ENCODE measurements around the gene NRG3.

Gene NRG3

GRCh38 chr10:82353381-82353780, 478.4 kb downstream of the NRG3 start:
- no peak overlapping the region for H3K27ac ChIP-seq
- intact Hi-C loops (cut with DNase I; ENCODE audit: low total_unique reads): no loop called here

GRCh38 chr10:82358486-82359099, 483.6 kb downstream of the NRG3 start:
- intact Hi-C loops (cut with DNase I; ENCODE audit: low total_unique reads): no loop called here
- Histone ChIP-seq H3K9me3 (no peaks in the 10 kb centered on the region), H3K4me3 (no peak overlapping the region), H3K36me3 (no peaks in the 10 kb centered on the region), H3K27ac (no peak overlapping the region), H3K4me1 (no peaks in the 10 kb centered on the region), H3K27me3 (no peaks in the 10 kb centered on the region)
- no peak for DNase-seq
- TF ChIP-seq, protein P1, sequence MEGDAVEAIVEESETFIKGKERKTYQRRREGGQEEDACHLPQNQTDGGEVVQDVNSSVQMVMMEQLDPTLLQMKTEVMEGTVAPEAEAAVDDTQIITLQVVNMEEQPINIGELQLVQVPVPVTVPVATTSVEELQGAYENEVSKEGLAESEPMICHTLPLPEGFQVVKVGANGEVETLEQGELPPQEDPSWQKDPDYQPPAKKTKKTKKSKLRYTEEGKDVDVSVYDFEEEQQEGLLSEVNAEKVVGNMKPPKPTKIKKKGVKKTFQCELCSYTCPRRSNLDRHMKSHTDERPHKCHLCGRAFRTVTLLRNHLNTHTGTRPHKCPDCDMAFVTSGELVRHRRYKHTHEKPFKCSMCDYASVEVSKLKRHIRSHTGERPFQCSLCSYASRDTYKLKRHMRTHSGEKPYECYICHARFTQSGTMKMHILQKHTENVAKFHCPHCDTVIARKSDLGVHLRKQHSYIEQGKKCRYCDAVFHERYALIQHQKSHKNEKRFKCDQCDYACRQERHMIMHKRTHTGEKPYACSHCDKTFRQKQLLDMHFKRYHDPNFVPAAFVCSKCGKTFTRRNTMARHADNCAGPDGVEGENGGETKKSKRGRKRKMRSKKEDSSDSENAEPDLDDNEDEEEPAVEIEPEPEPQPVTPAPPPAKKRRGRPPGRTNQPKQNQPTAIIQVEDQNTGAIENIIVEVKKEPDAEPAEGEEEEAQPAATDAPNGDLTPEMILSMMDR (IDR thresholded peaks at IDR 0.05): no peak

More at GRCh38 chr10:82353381-82353780, 478.4 kb downstream of the NRG3 start:
- no peak for DNase-seq
- Histone ChIP-seq H3K9me3 (no peaks in the 10 kb centered on the region), H3K4me3 (no peak overlapping the region), H3K4me1 (no peaks in the 10 kb centered on the region), H3K36me3 (no peaks in the 10 kb centered on the region), H3K27me3 (no peaks in the 10 kb centered on the region)
- TF ChIP-seq, protein P1 (IDR thresholded peaks at IDR 0.05): no peak

GRCh38 chr10:82361256-82361655, 486.3 kb downstream of the NRG3 start:
- Histone ChIP-seq H3K9me3 (no peaks in the 10 kb centered on the region), H3K27me3 (no peaks in the 10 kb centered on the region), H3K4me3 (no peak overlapping the region), H3K27ac (no peak overlapping the region), H3K4me1 (no peaks in the 10 kb centered on the region), H3K36me3 (no peaks in the 10 kb centered on the region)
- intact Hi-C loops (cut with DNase I; ENCODE audit: low total_unique reads): no loop called here
- TF ChIP-seq, protein P1 (IDR thresholded peaks at IDR 0.05): no peak
- DNase-seq: no peak

DNA sequence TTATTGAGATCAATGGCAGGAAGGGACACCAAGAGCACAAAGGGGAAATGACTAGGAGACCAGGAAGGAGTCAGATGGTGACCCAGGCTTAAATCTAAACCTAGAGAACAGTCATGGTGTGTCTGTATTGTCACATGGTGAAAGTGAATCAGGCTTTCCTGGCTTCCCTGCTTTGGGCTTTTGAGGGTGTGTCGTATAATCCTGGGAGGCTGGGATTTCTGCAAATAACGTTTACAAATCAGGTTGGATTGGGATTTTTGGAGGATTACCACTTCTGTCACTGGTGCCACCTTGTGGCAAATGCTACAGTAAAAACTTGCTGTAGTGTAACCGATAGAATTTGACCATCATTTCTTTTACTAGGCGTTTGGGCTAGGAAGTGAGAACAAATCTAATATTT, 502.6 kb downstream of the NRG3 start:
- Histone ChIP-seq H3K4me3 (no peak overlapping the region), H3K27ac (no peak overlapping the region), H3K27me3 (no peaks in the 10 kb centered on the region), H3K9me3 (no peaks in the 10 kb centered on the region), H3K36me3 (no peaks in the 10 kb centered on the region), H3K4me1 (peaks cover 0 to 4% (median 2%) of the 10 kb centered on the region in 4 donors)
- DNase-seq: no peak
- intact Hi-C loops (cut with DNase I; ENCODE audit: low total_unique reads): no loop called here
- TF ChIP-seq, protein P1 (IDR thresholded peaks at IDR 0.05): no peak

DNA sequence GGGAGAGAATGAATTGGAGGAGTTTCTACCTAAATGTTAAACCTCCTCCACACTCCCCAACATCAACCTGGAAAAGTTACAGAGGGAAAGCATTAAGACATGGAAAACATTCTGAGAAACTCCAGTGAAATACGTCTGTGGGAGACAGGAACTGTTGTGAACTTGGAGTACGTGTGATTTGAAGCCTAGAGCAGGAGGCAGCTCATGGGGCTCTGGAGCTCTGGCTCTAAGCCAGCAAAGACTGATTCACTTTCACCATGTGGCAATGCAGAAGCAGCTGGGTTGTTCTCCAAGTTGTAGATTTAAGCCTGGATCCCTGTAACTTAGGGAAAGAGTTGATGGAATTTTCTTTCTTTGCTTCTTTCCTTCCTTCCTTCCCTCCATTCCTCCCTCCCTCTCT, 503.2 kb downstream of the NRG3 start:
- peak; percentile 59 to 67 for DNase-seq
- no peak overlapping the region for H3K27ac ChIP-seq
- H3K4me1 ChIP-seq: peaks cover 0 to 4% (median 2%) of the 10 kb centered on the region in 4 donors
- no peaks in the 10 kb centered on the region for H3K27me3 ChIP-seq
- no peaks in the 10 kb centered on the region for H3K36me3 ChIP-seq
- H3K4me3 ChIP-seq: no peak overlapping the region
- intact Hi-C loops (cut with DNase I; ENCODE audit: low total_unique reads): no loop called here
- TF ChIP-seq, protein P1 (IDR thresholded peaks at IDR 0.05): no peak
- H3K9me3 ChIP-seq: no peaks in the 10 kb centered on the region

GRCh38 chr10:82383350-82383749, 508.4 kb downstream of the NRG3 start:
- intact Hi-C loops (cut with DNase I; ENCODE audit: low total_unique reads): no loop called here
- no peak overlapping the region for H3K4me3 ChIP-seq
- no peaks in the 10 kb centered on the region for H3K9me3 ChIP-seq
- TF ChIP-seq, protein P1 (IDR thresholded peaks at IDR 0.05): no peak
- peaks cover 0 to 3% (median under 1%) of the 10 kb centered on the region in 4 donors for H3K4me1 ChIP-seq
- DNase-seq: no peak
- H3K27me3 ChIP-seq: no peaks in the 10 kb centered on the region
- H3K27ac ChIP-seq: no peak overlapping the region
- no peaks in the 10 kb centered on the region for H3K36me3 ChIP-seq

Data from tibial artery (tissue), 4 donors.